GM19397 (cell line): ENCODE measurements around the gene NAPA.

Experiments used
- ATAC-seq: cut with Tn5 transposase; IDR thresholded peaks from one replicate; pipeline ENCODE4 v1.9.1; 2021; ENCODE audit warnings: mild to moderate bottlenecking, moderate library complexity; ENCODE audit not compliant: unreplicated experiment

NAPA gene

DNA sequence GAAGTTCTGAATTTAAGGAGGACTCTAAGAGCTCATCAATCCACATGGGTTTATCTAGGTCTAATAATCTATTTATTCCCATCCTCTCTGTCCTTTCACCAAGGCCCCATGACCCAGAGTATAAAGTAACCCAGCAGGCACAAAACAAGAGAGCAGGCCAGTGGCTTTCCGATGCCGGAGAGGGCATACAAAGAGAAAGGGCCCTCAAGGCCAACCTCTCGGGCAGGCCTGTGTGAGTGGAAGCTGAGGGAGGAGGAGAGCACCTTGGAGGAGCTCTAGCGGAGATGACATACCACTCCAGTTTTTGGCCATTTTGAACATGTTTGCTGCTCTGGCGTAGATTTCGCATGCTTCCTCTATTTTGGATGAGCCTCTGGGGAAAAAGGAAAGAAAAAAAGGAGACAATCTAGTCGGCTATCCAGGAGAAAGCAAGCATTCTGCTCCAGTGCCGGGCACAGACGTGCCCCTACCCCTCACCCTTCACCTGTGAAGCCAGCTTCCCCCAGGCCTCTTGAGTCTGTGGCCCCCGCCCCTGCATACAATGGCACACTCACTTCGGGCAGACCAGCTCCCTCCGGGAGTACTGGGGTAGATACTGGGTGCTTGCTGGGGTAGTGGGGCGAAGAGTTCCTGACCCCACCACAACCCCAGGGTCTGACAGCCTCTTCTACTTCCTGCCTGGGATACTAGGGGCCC lies 11.6 kb downstream of the NAPA start:
- no peak for ATAC-seq

DNA sequence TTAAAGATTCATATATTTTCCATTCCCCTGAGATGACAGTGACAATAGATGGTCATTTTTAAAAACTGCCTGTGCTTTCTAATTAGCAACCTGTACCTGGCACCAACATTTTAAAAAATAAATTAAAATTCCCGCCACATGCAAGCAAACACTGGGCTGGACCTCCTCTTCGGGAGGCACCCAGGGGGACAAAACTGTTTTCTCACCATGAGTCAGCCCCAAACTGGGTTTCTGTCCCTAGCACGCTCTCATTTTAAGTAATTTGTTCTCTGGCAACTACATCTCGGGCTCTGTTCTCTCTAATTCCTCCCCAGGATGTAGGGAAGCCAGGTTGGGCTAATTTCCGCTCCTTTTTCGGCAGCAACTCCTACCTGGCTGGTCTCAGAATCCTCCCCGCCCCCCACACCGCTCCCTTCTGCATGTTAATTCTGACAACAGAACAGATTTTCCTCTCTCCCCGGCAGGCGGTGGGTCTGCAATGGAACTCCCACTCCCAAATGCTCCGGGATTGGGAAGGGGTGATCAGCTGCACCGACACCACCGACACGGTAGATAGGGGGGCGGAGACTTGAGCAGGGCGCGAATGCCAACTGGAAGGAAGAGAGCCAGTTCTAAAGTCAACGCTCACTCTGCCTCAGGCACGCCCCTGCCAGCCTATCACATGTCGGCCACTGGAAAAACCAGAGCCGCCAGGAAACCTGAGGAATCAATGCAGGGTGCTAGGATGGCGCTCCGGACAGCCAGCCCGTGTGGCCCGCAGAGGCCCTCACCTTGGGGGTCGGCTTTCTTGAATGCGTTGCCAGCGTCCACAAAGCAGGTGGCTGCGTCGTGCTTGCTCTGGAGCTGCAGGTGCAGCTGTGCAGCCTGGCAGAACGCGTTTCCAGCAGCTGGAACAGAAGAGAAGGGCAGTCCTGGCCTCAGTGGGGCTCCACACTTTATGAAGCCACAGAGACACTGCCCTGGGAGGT lies 14.7 kb downstream of the NAPA start:
- no peak for ATAC-seq

DNA sequence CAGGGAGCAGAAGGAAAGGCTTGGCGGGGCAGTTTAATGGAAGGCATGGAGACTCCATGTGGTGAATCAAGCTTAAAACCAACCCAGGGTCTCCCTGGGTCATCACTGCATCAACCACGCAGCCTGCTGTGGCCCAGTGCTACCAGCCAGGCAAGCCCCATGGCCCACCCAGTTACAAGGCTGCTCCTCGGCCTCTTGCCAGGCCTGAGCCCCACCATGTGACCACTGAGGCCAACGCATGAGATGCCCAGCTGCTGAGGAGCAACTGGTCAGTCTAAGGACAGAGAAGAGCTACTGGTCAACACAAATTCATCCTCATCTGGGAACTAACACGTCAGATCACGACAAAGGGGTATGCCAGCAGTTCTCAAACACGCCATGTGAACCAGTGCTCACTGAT lies 15.5 kb downstream of the NAPA start:
- no peak for ATAC-seq

DNA sequence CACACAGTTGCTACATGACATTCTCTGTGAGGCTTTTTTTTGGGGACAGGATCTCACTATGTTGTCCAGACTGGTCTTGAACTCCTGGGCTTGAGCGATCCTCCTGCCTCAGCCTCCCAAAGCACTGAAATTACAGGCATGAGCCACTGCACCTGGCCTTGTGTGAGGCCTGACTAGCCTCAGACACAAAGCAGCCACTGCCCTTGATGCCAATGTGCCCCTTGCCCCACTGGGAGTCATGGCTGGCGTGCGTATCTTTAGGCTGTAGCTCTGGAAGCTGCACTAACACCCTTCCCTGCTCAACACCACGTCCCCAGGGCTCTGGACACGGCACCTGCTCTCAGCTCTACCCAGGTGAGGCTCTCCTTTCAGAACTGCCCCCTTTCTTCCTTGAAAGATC lies 16.3 kb downstream of the NAPA start:
- ATAC-seq: no peak

DNA sequence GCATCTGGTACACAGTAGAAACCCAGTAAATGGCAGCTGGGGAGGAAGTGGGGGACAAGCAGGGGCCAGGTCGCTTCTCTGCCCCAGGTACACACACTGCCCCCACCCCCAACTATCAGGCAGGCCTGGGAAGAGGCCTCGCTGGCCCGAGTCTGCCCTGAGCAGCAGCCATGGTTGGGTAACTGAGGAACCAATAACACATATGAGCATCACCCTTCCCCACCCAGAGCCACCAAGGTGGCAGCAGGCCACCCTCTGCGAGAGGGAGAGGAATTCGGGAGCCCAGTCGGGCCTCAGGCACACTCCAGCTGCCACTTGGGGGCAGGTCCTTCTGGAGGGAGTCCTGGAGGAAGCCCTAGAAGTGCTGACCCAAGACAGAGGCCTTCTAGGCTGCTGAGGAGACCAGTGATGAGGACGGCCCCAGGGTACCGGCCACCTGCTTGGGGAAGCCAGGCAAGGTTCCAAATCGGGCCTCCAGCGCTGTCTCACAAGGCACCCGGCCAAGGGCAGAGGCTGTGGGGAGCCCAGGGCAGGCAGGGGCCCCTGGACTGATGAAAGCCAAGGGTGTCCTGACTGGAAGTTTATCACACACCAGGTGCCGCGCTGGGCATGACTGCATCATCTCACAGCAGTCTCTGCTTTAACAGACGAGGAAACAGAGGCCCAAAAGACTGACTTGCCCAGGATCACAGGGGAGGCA lies 16.9 kb downstream of the NAPA start:
- no peak for ATAC-seq

DNA sequence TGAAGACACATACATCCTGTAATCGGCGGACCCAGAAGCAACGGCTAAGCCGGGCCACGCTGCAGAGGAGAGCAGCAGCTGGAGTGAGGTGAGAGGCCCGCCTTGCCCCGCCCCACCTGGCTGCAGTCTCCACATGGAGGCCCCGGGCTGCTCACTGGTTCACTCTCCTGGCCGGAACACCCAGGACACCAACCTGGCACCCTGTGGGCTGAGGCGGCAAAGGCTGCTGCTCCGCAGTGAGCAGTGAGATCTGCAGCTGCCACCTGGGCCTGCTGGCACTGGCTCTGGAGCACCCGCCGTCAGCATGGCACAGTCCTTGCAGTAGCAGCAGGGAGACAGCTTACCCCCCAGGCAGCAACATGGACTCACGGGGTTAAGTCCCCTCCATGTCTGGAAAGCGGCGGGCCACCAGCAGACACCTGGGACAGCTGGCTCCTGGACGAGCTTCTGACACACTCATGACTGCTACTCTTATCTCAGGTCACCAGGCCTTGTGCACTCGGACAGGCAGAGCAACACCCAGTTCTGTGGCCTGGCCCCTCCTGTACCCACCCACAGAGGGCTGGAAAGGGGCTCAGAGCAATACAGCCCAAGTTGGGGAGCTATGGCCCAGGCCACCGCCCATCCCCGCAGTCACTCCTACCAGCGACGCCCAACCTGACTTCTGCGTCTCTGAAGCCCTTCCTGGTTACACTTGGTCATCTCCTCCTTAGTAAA lies 17.7 kb downstream of the NAPA start:
- ATAC-seq: no peak

DNA sequence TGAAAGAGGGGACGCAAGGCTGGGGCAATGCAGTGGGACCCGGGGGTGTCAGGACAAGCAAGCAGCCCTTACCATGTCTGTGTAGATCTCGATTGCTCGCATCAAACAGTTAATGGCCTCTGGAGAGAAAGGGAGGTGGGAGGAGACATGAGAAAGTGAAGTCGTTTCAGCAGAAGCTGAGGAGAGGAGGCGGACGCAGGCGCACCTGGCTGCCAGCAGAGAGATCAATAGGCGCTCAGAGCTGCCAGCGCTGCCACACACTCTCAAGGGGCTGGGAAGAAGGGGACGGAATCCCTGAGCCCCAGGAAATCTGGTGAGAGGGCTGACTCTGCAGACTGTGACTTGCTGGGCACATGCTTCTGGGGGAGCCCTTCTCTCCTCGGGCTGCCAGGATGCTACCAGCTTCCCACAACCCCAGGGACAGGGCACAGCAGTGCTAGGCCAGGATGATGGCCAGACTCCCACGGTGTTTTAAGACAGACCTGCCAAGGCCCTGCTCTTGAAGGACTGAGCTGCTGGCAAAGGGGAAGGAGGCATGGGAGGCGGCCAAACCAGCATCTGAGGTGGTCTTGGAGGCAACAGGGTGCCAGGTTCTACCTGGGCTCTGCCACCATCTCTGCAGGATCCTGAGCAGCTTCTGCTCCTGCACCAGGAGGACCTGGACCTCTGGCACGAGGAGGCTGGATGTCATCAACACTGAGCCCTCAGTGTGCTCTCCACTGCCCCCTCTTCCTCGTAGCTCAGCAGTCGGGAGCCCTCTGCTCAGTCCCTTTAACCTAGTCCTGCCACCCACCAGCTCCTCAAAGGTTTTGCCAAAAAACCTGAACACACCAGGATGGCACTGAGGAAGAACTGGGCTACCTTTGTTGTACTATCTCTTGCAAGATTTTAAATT lies 19.1 kb downstream of the NAPA start:
- ATAC-seq: no peak

DNA sequence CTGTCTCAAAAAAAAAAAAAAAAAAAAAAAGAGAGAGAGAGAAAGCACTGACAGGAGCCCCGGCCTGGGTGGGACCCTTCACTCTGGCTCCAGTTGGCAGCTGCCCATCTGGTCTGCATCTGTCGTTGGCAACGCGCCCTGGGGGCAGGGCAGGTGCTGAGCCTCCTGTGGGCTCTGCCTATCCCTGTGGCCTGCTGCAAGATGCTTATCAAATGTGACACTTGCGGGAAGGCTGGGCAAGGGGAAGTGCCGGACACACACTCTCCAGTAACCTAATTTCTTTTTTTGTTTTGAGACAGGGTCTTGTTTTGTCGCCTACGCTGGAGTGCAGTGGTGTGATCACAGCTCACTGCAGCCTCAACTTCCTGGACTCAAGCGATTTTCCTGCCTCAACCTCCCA lies 20.1 kb downstream of the NAPA start:
- ATAC-seq: no peak

DNA sequence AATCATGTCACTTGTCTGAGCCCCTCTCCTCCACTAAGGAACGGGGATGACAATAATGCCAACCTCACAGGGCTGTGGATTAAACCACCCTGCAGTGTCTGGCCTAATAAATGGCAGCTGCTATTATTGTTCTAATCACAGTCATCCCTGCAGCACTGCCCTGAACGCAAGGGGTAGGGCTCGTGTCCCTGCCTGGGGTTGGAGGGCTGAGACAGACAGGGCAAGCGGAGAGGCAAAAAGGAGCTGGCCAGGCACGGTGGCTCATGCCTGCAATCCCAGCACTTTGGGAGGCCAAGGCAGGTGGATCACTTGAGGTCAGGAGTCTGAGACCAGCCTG lies 20.7 kb downstream of the NAPA start:
- ATAC-seq: no peak

DNA sequence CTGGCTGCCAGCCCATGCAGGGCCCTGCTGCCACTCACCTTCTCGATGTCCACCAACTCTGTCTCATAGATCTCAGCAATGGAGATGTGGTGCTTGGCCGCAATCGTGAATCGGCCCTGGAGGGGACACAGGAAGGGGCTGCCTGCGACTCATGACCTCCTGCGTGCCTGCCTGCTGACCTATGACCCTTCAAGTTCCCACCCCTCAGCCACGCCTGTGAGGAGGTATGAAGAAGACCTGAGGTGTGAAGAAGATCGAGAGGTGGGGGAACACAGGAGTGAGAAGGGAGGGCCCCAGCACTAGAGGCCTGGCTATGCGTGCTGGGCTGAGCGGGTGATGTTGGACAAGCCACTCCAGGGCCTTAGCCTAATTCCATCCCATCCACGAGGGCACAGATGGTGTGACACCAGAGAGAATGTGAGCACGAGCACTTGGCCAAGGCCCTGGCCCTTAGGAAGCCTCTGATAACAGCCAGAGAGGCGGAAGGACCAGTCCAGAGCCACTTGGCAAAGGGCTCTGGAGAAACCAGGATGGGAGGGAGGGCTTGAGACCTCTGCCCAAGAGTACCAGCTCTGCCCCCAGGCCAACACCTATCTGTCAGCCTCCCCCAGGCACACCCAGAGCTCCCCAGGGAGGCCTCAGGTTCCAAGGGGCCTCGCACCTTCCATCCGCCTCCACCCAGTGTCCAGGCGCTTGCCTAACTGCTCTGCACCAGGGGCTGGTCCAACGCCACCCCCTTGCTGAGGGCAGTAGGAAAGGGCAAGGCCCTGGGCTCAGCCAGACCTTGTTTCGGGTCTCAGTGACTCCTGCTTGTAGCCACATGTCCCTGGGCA lies 21.3 kb downstream of the NAPA start:
- ATAC-seq: no peak

DNA sequence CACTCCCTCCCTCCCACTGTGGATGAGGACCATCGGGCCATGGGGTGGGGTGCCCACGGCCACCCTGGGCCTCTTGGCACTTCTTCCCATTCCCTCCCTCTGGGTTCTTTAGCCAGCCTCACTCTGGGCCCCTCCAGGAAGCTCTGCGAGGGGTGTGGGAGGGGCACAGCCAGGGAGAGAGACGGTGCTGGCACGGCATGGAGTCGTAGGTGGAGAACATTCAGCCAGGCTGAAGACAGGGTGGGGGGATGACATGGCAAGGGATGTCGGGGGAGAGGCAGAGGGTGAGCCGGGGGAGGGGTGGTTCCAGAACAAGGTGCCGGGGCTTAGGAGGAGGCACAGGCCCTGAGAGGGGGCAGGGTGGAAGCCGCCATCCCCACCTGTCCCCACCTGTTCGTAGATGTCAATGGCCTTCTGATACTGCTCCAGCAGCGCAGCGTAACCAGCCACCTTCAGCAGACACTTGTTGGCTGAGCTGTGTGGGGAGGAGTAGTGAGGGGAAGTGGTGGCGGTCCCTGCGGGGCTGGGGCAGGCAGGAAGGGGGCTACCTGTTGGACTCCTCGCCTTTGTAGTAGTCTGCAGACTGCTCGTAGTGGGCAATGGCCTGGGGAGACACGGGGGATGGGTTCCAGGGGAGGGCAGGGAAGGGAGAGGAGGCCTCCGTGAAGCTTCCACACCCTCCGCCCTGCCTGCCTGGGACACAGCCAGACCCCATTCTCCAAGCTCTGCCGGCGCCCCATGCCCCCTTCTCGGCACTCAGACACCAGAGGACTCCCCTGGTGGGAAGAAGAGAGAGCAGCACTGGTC lies 22.1 kb downstream of the NAPA start:
- ATAC-seq: no peak

DNA sequence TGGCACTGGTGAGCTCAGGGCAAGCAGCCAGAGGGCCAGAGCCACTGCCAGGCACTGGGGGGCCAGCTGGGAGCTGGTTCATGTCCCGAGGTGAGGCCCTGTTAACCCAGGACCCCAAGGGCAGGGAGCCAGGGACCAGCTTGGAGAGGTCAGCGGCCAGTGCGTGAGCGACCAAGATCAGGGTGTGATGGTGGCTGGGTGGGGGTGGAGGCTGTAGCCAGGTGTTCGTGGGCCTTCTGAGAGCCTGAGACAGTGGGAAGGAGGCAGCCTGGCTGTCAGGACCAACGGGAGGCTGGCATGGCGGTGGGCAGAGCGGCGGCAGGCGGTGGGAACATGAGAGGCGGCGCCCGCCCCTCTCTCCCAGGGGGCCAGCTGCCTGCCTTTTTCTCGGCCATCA lies 22.7 kb downstream of the NAPA start:
- ATAC-seq: no peak

DNA sequence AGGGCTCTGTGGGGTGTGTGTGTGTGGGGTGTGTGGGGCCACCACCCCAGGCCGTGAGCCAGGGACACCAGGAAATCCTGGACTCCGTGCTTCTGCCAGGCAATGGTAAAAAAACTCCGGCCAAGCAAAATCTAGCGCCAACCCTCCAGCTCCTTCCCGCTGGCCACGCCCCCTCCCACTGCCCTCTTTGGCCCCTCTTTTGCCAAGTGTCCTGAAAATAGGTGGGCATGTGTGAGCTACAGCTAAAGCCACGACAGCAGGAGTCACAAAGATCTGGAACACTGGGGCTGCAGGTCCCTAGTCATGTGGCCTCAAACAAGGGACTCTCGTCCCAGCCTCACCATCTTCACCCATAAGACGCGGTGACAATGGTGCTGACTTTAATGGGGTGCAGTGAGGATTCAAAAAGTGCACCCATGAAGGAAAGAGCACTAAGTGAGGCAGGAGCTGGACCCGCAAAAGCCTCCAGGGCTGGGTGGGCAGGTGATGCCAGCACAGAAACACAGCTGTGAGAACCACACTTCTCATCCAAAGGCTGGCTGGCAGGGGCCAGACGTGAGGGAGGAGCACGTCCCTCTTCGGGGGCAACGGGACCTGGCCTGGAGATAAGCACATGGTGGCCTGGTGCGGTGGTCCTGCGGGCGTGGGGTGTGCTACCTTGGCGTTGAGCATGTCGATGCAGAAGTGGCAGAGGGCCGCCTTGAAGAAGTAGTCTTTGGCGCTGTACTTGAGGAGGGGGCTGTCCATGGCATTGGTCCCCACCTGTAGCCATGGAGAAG lies 23.3 kb downstream of the NAPA start:
- ATAC-seq: no peak

DNA sequence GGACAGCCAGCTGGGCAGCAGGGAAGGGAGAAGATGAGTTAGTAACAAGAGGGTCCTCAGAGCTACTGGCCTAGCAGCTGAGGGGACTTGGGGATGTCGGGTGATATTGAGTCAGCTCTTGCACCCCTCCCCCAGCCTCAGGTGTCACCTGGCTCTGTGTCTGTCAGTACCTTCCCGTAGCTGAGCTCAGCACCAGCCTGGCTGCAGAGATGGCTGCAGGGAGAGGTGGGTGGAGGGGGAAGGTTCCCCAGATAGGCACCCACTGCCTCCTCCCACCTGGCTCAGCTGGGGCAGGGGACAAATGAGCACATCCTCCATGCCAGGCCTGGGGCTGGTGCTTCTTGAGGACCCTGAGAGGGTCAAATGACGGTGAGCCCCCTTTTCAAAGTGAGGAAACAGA lies 24.0 kb downstream of the NAPA start:
- ATAC-seq: no peak

DNA sequence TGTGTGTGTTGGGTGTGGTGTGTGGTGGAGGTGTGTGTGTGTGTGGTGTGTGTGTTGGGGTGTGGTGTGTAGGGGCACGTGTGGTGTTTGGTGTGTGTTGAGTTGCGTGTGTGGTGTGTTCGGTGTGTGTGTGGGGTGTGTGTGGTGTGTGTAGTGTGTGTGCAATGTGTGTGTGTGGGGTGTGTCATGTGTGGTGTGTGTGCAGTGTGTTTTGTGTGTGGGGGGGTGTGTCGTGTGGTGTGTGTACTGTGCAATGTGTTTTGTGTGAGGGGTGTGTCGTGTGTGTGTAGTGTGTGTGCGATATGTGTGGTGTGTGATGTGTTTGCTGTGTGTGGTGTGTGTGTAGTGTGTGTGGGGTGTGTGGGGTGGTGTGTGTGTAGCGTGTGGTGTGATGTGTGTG lies 24.8 kb downstream of the NAPA start:
- ATAC-seq: no peak

DNA sequence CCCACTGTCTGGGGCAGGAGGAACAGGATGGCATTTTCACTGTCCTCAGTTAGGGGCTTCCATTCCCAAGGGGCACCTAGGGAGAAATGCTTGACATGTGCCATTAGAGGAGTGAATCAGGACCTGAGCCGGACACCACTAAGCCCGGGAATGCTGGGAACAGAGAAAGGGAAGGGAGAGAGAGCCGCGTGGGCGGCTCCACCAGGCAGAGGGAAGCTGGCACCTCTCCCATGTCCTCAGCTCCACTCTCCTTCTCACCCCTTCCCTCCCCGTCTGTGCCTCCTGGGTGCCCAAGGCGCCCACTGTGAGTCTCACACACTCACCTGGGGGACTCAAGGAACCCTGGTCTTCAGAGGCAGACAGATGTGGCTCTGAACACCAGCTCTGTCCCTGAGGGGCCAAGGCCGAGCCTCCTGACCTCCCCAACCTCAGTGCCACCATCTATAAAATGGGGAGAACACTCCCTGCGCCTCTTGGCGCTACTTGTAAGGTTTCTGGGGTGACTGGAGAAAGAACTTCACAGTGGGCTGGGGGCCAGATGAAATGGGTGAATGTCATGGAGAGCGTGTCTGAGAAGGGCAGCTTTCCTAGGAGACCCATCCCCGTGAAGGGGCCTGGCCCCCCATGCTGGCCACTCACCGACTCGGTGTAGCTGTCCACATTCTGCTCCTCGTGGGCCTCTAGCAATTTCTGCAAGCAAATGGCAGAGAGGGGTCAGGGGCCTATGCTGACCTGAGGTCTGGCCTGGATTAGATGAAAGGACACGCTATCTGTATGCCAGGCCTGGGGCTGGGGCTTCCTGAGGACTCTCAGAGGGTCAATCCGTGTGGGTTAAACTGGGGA lies 25.6 kb downstream of the NAPA start:
- no peak for ATAC-seq
